GM21723 (cell line): ENCODE results near the gene GET3.
"Not testable (repeated sequence)": the region's sequence is repeated elsewhere in the genome, so short reads cannot be mapped to it uniquely, and the experiment has no call there.

Source experiments
- ATAC-seq: cut with Tn5 transposase; IDR thresholded peaks from one replicate; pipeline ENCODE4 v1.9.1; 2021; ENCODE audit warnings: mild to moderate bottlenecking, moderate library complexity; ENCODE audit not compliant: unreplicated experiment

Gene GET3

DNA sequence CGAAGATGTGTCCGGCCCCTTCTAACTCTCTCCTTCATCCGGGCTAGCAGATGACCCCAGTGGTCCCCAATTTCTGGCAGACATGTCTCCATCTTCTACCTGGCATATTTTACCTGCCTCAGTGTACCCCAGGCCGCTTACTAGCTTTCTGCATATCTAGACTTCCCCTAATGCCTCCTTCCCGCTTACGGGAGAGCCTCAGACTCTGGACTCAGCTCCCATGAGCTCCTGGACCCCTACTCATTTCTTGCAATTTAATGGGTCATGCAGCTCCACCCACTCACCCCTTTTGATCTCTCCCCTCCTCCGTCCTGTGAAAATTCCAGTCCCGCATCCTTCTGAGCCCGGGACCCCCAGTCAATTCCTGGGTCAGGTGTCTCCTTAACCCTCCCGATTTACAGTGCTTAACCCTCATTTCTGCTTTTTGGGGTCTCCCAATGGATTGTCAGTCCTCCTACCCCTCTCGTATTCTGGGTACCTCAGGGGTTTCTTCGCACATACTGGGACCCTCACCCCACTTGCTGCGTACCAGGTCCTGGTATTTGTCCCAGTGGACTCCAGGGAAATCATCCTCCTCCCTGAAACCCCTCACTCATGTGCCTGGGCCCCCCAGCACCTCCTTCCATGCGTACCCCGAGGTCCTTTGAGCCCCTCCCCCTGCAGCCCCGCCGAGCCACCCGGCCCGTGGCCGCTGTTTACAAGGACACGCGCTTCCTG lies 53.5 kb downstream of the GET3 start:
- no peak for ATAC-seq

DNA sequence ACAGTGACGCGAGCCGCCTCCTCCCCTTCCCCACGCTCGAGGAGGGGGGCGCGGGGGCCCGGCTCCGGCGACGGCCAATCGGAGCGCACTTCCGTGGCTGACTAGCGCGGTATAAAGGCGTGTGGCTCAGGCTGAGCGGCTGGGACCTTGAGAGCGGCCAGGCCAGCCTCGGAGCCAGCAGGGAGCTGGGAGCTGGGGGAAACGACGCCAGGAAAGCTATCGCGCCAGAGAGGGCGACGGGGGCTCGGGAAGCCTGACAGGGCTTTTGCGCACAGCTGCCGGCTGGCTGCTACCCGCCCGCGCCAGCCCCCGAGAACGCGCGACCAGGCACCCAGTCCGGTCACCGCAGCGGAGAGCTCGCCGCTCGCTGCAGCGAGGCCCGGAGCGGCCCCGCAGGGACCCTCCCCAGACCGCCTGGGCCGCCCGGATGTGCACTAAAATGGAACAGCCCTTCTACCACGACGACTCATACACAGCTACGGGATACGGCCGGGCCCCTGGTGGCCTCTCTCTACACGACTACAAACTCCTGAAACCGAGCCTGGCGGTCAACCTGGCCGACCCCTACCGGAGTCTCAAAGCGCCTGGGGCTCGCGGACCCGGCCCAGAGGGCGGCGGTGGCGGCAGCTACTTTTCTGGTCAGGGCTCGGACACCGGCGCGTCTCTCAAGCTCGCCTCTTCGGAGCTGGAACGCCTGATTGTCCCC lies 54.2 kb downstream of the GET3 start, which contains the start of gene JUNB:
Gene JUNB, plus strand, starts transcription at position 142 of the 706 bp plus-strand sequence. Its CDS starts 286 bp downstream, at position 428.
- peak; percentile 35 for ATAC-seq

DNA sequence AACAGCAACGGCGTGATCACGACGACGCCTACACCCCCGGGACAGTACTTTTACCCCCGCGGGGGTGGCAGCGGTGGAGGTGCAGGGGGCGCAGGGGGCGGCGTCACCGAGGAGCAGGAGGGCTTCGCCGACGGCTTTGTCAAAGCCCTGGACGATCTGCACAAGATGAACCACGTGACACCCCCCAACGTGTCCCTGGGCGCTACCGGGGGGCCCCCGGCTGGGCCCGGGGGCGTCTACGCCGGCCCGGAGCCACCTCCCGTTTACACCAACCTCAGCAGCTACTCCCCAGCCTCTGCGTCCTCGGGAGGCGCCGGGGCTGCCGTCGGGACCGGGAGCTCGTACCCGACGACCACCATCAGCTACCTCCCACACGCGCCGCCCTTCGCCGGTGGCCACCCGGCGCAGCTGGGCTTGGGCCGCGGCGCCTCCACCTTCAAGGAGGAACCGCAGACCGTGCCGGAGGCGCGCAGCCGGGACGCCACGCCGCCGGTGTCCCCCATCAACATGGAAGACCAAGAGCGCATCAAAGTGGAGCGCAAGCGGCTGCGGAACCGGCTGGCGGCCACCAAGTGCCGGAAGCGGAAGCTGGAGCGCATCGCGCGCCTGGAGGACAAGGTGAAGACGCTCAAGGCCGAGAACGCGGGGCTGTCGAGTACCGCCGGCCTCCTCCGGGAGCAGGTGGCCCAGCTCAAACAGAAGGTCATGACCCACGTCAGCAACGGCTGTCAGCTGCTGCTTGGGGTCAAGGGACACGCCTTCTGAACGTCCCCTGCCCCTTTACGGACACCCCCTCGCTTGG lies 55.0 kb downstream of the GET3 start:
- no peak for ATAC-seq

GRCh38 chr19:12792853-12793289 lies 55.6 kb downstream of the GET3 start:
- no peak for ATAC-seq

- peak; percentile 29 for ATAC-seq
Observed at GRCh38 chr19:12793290-12794195, 56.2 kb downstream of the GET3 start.

- no peak for ATAC-seq
Observed at GRCh38 chr19:12794196-12794941, 57.1 kb downstream of the GET3 start.

DNA sequence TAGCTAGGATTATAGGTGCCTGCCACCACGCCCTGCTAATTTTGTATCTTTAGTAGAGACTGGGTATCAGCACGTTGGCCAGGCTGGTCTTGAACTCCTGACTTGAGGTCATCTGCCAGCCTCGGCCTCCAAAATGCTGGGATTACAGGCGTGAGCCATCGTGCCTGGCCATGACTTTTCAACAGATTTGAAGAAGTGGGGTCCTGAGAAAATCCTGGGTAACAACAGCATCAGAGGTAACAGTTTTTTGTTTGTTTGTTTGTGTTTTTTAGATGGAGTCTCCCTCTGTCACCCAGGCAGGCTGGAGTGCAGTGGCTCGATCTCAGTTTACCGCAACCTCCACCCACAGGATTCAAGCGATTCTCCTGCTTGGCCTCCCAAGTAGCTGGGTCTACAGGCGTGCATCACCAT lies 57.7 kb downstream of the GET3 start:
- no peak for ATAC-seq

DNA sequence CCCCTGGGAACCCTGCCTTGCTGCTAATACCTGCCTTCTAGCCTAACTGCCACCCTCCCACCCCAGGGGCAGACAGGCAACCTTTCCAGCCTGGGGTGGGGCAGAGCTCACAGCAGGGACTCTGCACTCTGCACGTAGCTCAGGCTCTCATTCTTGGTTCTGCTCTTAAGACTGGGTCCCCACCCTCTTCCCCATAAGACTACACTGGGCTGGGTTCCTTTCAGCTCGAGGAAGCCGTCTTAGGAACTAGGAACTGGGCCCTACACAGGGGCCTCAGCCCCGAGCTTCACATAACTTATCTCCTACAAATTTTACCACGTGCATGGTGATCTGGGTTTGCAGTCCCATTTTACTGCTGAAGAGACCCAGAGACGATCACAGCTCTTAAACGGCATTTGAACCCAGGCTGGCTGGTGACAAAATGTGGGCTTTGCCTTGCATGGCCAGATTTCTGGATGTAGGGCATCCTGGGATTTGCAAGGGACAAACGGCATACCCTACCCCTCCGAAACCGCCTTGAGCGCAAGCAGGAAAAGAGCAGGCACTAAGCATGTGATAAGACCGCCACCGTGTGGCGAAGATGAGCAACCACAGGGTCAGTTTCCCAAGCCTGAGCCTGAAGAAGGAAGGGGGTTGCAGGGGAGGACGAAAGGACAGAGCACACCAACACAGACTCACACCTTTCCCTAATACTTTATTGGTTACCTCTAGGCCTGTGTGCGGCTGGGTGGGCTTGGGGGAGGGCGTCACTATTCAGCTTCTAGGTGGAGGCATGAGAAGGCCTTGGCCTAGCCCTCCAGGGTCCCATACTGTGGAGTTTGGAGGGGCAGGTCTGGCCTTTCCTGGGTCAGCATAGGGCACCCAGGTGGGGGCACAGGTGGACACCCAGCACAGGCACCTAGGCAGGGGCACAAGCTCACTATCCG lies 59.1 kb downstream of the GET3 start:
- ATAC-seq, result no peak

DNA sequence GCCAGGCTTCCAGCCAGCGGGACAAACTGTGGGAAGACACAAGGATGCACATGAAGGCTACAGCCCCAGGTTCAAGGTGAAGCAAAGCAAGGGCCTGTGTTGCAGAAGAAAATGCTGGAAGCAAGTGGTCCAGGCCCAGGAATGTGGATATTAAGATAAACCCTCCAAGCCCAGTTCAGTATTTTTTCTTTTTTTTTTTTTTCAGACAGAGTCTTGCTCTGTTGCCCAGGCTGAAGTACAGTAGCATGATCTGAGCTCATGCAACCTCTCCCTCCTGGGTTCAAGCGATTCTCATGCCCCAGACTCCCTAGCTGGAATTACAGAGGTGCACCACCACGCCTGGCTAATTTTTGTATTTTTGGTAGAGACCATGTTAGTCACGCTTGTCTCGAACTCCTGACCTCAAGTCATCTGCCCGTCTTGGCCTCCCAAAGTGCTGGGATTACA lies 59.9 kb downstream of the GET3 start:
- no peak for ATAC-seq

DNA sequence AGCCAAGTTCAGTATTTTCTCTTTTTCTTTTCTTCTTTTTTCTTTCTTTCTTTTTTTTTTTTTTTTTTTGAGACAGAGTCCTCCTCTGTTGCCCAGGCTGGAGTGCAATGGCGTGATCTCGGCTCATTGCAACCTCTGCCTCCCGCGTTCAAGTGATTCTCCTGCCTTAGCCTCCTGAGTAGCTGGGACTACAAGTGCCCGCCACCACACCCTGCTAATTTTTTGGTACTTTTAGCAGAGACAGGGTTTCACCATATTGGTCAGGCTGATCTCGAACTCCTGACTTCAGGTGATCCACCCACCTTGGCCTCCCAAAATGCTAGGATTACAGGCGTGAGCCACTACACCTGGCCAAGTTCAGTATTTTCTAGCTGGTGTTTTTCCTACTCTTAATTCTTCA lies 60.3 kb downstream of the GET3 start:
- not testable (repeated sequence) for ATAC-seq
